Stimulated activated CD4-positive, alpha-beta T cell treated with anti-CD3 and anti-CD28 coated beads, TNF-alpha, amount 100 ng/mL, for 48 hours (primary cell): Measurements from ENCODE around the gene TMEM198.
A peak's percentile ranks its signal among the peaks of the same experiment; 100 is the strongest.

Experiments used
- DNase-seq, 3 donors: peaks; one replicate each; pipeline ENCODE4 v3.0.0-alpha.2; 2020; ENCODE audit warnings: low read depth in 3 of 3

Gene TMEM198

GRCh38 chr2:219509780-219510511 lies 33.9 kb upstream of the TMEM198 start:
- DNase-seq: peak; percentile 12 to 50 (median 16)

GRCh38 chr2:219510512-219511135 lies 33.2 kb upstream of the TMEM198 start:
- DNase-seq: no peak

DNA sequence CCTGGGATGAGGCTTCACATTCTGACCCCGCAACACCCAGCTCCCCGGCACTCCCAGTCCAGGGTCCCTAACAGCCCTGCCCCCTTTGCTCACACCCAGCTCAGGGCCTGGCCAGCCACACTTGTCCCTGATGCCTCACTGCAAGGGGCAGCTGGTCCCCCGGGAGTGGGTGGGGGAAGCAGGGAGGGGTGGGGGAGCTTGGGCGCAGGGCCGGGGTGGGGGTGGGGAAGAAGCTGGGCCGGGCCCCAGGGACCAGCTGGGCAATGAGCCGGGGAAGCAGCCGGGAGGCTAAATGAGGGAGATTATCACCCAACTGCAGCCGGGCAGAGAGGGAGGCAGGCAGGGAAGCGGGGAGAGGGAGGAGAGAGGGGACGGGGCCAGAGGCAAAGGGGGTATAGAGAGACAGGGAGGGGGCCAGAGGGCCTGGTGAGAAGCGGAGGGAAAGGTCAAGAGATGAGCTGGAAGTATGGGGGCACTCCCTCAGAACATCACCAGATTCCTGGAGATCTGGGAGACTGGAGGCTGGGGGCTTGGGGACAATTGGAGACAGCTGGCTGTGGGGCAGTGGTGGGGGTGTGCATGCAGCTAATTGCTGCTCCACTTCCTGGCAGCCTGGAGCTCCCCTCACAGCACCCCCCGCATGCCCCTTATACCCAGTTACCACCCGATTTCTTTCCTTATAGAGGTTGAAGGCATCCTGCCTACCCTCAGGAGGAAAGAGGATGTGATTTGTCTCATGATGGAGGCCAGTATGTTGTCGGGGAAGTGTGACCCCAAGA lies 32.1 kb upstream of the TMEM198 start:
- DNase-seq: no peak

- DNase-seq: no peak
These were observed 31.2 kb upstream of the TMEM198 start for GRCh38 chr2:219512524-219513216.

DNA sequence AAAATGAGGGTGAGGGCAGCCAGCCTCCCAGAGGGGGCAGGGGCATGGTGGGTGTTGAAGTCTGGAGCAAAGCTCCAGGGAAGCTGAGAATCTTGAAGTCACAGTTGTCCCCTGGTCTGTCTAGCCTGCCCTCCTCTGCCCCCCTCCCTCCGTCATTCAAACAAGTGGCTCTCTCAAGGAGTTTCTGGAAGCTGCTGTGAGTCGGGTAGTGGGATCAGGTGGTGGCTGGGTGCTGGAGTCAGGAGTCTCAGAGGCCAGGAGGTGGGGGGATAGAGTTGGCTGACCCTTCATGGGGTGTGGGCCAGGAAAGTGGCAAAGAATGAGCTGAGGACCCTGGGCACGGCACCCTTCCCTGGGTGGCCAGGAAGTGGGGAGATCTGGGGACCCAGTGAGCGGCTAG lies 30.0 kb upstream of the TMEM198 start:
- no peak for DNase-seq

DNA sequence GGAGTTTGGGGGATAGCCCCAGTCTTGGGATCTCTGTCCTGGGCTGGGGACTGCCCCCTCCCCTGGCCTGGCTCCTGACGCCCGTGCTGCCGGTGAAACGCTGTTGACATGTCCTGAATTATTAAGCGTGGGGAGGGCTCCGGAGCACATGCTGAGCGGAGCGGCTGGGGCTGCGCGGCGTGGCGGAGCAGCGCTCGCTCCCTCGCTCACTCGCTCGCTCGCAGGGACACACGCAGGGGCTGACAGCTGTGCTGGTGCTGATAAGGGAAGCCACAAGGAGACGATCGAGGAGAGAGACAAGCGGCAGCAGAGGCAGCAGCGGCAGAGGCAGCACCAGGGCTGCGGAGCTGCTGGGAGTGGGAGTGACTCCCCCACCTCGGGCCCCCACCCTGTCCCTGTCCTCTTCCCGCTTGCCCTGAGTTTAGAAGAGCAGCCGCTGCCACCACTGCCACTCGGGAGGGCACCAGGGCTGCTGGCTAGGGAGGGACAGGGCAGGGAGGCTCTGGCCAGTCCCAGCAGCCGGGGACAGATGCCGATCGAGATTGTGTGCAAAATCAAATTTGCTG lies 29.5 kb upstream of the TMEM198 start, which contains the start of gene ASIC4:
TSS of gene ASIC4 (plus strand) at position 287 of the 566 bp plus-strand sequence. CDS start at position 530, 243 bp downstream.
- DNase-seq: no peak

- DNase-seq: no peak
These were observed 29.0 kb upstream of the TMEM198 start for GRCh38 chr2:219514836-219515235.

DNA sequence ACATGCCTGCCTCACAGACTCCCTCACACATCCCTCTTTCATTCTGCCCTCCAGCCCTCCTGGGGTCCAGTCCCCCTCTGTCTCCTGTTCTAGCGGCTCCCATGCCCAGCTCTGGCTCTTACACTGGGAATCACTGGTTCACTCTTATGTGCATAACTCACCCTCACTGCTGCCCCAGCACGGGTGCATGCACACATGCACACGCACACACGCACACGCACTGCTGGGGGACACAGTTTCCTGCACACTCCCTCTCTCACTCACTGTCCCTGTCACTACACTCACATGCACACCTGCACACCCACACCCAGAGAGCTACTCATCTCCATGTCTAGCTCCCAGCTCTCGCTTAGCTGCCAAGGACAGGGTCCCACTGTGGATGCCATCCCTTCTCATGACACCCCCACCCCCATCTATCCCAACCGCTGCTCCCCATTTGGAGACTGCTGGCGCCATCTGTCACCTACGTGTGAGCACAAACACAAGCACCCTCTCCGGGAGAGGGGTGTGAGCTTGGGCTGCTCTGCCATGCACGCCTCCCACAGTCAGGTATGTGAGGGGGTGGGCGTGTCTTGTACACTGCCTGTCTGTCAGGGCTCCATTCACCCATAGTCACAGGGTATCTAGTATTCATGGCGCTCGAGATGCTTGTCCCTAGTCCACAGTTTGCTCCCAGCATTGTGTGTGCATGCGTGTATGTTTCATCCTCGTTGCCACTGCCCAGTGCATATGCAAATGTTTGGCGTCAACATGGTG lies 27.8 kb upstream of the TMEM198 start:
- no peak for DNase-seq

- DNase-seq: no peak
These were observed 26.9 kb upstream of the TMEM198 start for GRCh38 chr2:219516888-219517287.

GRCh38 chr2:219517954-219518778 lies 25.7 kb upstream of the TMEM198 start:
- no peak for DNase-seq

GRCh38 chr2:219519526-219519916 lies 24.3 kb upstream of the TMEM198 start:
- DNase-seq: no peak

GRCh38 chr2:219520079-219520478 lies 23.7 kb upstream of the TMEM198 start:
- no peak for DNase-seq

GRCh38 chr2:219521066-219521880 lies 22.6 kb upstream of the TMEM198 start:
- DNase-seq: no peak

- no peak for DNase-seq
These were observed 21.5 kb upstream of the TMEM198 start for GRCh38 chr2:219522111-219523030.

GRCh38 chr2:219523031-219523671 lies 20.7 kb upstream of the TMEM198 start:
- no peak for DNase-seq

- no peak for DNase-seq
These were observed 19.0 kb upstream of the TMEM198 start for GRCh38 chr2:219524817-219525216.

GRCh38 chr2:219525533-219526232 lies 18.1 kb upstream of the TMEM198 start:
- no peak for DNase-seq
